Measurements from ENCODE around the gene EID2B. TPM values are rescaled to one million over a fixed set of nuclear protein-coding genes. Genes with fewer than 3 reads are reported as not detected.
A peak's percentile ranks its signal among the peaks of the same experiment; 100 is the strongest.

The EID2B gene
- total and polyA plus RNA-seq, 2 of the 8 experiments (the other 6 are each of a cell fraction or from before 2014, with no cell fraction given), result 2.1 to 2.4 TPM

DNA sequence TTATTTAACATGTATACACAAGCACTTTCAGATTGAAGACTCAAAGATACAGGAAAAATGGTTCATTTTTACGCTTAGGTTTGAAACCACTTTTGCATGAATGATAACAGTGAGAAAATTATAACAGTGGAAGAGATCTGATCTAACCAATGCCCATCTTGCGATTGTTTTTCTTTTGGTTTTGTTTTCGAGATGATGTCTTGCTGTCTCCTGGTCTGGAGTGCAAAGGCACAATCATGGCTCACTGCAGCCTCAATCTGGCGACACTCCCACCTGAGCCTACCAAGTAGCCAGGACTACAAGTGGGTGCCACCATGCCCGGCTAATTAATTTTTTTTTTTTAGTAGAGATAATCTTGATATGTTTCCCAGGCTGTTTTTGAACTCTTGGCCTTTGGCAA lies 17.5 kb upstream of the EID2B start:
- FAIRE-seq, result no peak
- no peak overlapping the region for H3K14ac ChIP-seq (ENCODE audit: insufficient read length)
- TF ChIP-seq CREB1 (IDR thresholded peaks at IDR 0.05), result no peak
- TF ChIP-seq POU5F1 (IDR thresholded peaks at IDR 0.05; ENCODE audit: low read depth, low read length), result no peak
- no peak for TF ChIP-seq SRF (IDR thresholded peaks at IDR 0.05; ENCODE audit: low read depth, low read length)

More for the DNA sequence above, 17.5 kb upstream of the EID2B start:
- Histone ChIP-seq H2AK5ac (ENCODE audit: low read depth, low read length) (no peak overlapping the region), H3K9me3 (ENCODE audit: insufficient read depth in 2 of 2, low read depth in 1 of 2, low read length in 1 of 2) (no peaks in the 10 kb centered on the region), H4K8ac (ENCODE audit: extremely low read depth, insufficient read depth, low read length) (no peak overlapping the region), H3K23me2 (ENCODE audit: low read depth, low read length) (no peaks in the 10 kb centered on the region), H3K27ac (ENCODE audit: low read depth, low read length) (no peak overlapping the region), H2BK5ac (ENCODE audit: low read depth, low read length) (no peak overlapping the region), H4K91ac (replicated peaks; ENCODE audit: insufficient read length, low read length) (no peak overlapping the region), H3K18ac (ENCODE audit: extremely low read depth, low read length) (no peak overlapping the region), H2BK12ac (ENCODE audit: low read depth, low read length) (no peak overlapping the region), H3K9ac (replicated peaks in 1 of 4; ENCODE audit: extremely low read depth in 1 of 4, low read depth in 3 of 4, low read length in 3 of 4) (no peak overlapping the region), H3K79me2 (ENCODE audit: control insufficient read depth in 1 of 2, insufficient read depth in 2 of 2, low read length in 2 of 2) (no peaks in the 10 kb centered on the region), H2BK120ac (replicated peaks; ENCODE audit: low read depth, low read length) (no peak overlapping the region), H2BK15ac (ENCODE audit: low read length) (no peak overlapping the region), H3K4me3 (ENCODE audit: extremely low read depth in 1 of 4, insufficient read depth in 2 of 4, low read depth in 3 of 4, low read length in 4 of 4) (no peak overlapping the region), H3K23ac (ENCODE audit: insufficient read length) (no peak overlapping the region), H2AFZ (ENCODE audit: low read length) (0 out of 2 replicates have a peak overlapping the region, but pooled peaks have one; percentile 14), H3K56ac (replicated peaks; ENCODE audit: insufficient read length, low read depth, low read length) (no peak overlapping the region), H3K4me2 (ENCODE audit: insufficient read depth in 1 of 2, low read depth in 2 of 2, low read length in 2 of 2) (no peak overlapping the region), H3K4ac (replicated peaks; ENCODE audit: insufficient read length, low read depth, low read length) (no peak overlapping the region), H3K27me3 (replicated peaks in 1 of 4; ENCODE audit: control insufficient read depth in 3 of 4, extremely low read depth in 1 of 4, insufficient read depth in 3 of 4, low read length in 3 of 4) (no peaks in the 10 kb centered on the region), H4K20me1 (replicated peaks in 1 of 2; ENCODE audit: control insufficient read depth in 1 of 2, insufficient read depth in 2 of 2, low read length in 2 of 2) (no peaks in the 10 kb centered on the region), H3K4me1 (replicated peaks in 1 of 4; ENCODE audit: control insufficient read depth in 3 of 4, insufficient read depth in 4 of 4, low read length in 3 of 4) (no peaks in the 10 kb centered on the region; a peak in 1 of 7 replicates), H2BK20ac (ENCODE audit: low read length) (no peak overlapping the region), H3K79me1 (ENCODE audit: low read depth, low read length) (no peaks in the 10 kb centered on the region), H4K5ac (ENCODE audit: insufficient read length, low read depth, low read length) (no peak overlapping the region), H3K36me3 (ENCODE audit: control insufficient read depth in 2 of 4, insufficient read depth in 4 of 4, low read length in 3 of 4) (no peaks in the 10 kb centered on the region)
- WGBS, 2 experiments (ENCODE audit: extremely low coverage in 1 of 2, insufficient coverage in 1 of 2, insufficient read length in 1 of 2, insufficient replicate concordance in 2 of 2, low coverage in 1 of 2, low lambda C conversion rate in 2 of 2, missing lambda C conversion rate in 1 of 2), result 93% methylated on average over 5 of the region's 5 CpGs; no CpG with 5 or more reads in 1 of the 2 experiments
- no peak for DNase-seq (ENCODE audit: low read depth in 1 of 2, low spot score in 2 of 2)
- ChIA-PET POLR2A (ENCODE audit: partially characterized antibody) (no interaction called here), CTCF (ENCODE audit: partially characterized antibody) (interaction anchor here (1.0 to 6.8 kb wide), 4 partner anchors 76 to 221 kb away, joined by 3 to 108 read pairs (median 18); no protein-coding TSS in a partner anchor)
